BLaER1 treated with 17β-estradiol and CSF1 and Interleukin-3, amounts not matched to agents 10 nM and 100 nM (cell line): ENCODE results near the gene CLEC12A.
"Not testable (repeated sequence)": the region's sequence is repeated elsewhere in the genome, so short reads cannot be mapped to it uniquely, and the experiment has no call there.

ENCODE experiments used
- H3K27ac ChIP-seq, 11 experiments: shearing (Covaris generic); formaldehyde crosslinking; 2 replicates each; pipeline ENCODE4 v1.8.1; 2022
- H3K27me3 ChIP-seq, 11 experiments: shearing (Covaris generic); formaldehyde crosslinking; 2 replicates each; pipeline ENCODE4 v1.8.1; 2022
- H3K36me3 ChIP-seq, 11 experiments: shearing (Covaris generic); formaldehyde crosslinking; 2 replicates each; pipeline ENCODE4 v1.8.1; 2022
- H3K4me1 ChIP-seq, 10 experiments: shearing (Covaris generic); formaldehyde crosslinking; 2 replicates each; pipeline ENCODE4 v1.8.1; 2022
- H3K4me2 ChIP-seq, 11 experiments: shearing (Covaris generic); formaldehyde crosslinking; 2 replicates each; pipeline ENCODE4 v1.8.1; 2022
- H3K4me3 ChIP-seq, 10 experiments: shearing (Covaris generic); formaldehyde crosslinking; 2 replicates each; pipeline ENCODE4 v1.8.1; 2022
- H3K9ac ChIP-seq, 11 experiments: shearing (Covaris generic); formaldehyde crosslinking; 2 replicates each; pipeline ENCODE4 v1.8.1; 2022
- H3K9me3 ChIP-seq, 11 experiments: shearing (Covaris generic); formaldehyde crosslinking; replicated peaks in 1 of 11; 2 replicates each; pipeline ENCODE4 v1.8.1; 2022
- H4K20me1 ChIP-seq, 11 experiments: shearing (Covaris generic); formaldehyde crosslinking; 2 replicates each; pipeline ENCODE4 v1.8.1; 2022
- Cebpa-rat ChIP-seq, 11 experiments: shearing (Covaris generic); IDR thresholded peaks; 2 replicates each; pipeline ENCODE4 v1.8.1; 2022

Gene CLEC12A

GRCh38 chr12:9936591-9936990, 34.6 kb upstream of the CLEC12A start:
- H3K9ac ChIP-seq, result no peak overlapping the region
- H3K9me3 ChIP-seq, result peaks cover 0 to 3% (median 0%) of the 10 kb centered on the region in 11 experiments; a peak in 1 of 22 replicates
- H3K4me3 ChIP-seq, result no peak overlapping the region
- peaks cover 0 to 11% (median 0%) of the 10 kb centered on the region in 10 experiments; a peak in 5 of 20 replicates for H3K4me1 ChIP-seq
- 0 out of 22 replicates have a peak overlapping the region, but pooled peaks of 1 of the 11 experiments have one; percentile 7 for H3K4me2 ChIP-seq
- no peaks in the 10 kb centered on the region for H3K36me3 ChIP-seq
- H3K27ac ChIP-seq, result no peak overlapping the region
- no peaks in the 10 kb centered on the region for H3K27me3 ChIP-seq
- no peaks in the 10 kb centered on the region for H4K20me1 ChIP-seq
- no peak for TF ChIP-seq Cebpa-rat (IDR thresholded peaks at IDR 0.05)

DNA sequence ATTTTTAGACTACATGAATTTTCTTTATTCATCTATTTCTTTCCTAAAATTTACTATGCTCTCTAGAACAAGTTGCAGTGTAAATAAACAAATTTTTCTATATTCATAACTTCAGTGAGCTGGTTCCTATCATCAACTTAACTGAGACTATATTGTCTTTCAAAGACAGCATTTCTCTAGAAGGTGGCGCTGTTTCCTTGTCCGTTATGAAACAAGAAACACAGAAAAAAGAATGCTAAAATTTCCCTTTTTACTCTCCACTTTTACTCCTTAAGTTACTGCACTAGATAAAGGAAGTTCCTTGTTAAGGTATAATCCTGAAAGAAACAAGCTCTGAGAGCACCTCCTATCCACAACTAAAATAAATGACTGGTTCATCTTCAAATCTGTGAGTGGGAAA, 30.8 kb upstream of the CLEC12A start:
- no peak overlapping the region for H3K9ac ChIP-seq
- no peak for TF ChIP-seq Cebpa-rat (IDR thresholded peaks at IDR 0.05)
- H3K4me2 ChIP-seq, result peak overlapping the region in 1 of 11 experiments; percentile 19; a peak in 1 of 22 replicates
- H3K4me3 ChIP-seq, result no peak overlapping the region
- peaks cover 8 to 39% (median 20%) of the 10 kb centered on the region in 10 experiments for H3K4me1 ChIP-seq
- no peaks in the 10 kb centered on the region for H4K20me1 ChIP-seq
- peaks cover 0 to 3% (median 0%) of the 10 kb centered on the region in 11 experiments; a peak in 1 of 22 replicates for H3K9me3 ChIP-seq
- H3K36me3 ChIP-seq, result no peaks in the 10 kb centered on the region
- no peak overlapping the region for H3K27ac ChIP-seq
- peaks cover 3 to 16% (median 11%) of the 10 kb centered on the region in 11 experiments; a peak in 17 of 22 replicates for H3K27me3 ChIP-seq

- Histone ChIP-seq H3K36me3 (no peaks in the 10 kb centered on the region), H3K27ac (no peak overlapping the region), H3K27me3 (peaks cover 3 to 16% (median 11%) of the 10 kb centered on the region in 11 experiments; a peak in 17 of 22 replicates), H3K9ac (no peak overlapping the region), H4K20me1 (no peaks in the 10 kb centered on the region), H3K4me1 (peaks cover 8 to 46% (median 20%) of the 10 kb centered on the region in 10 experiments), H3K4me3 (no peak overlapping the region), H3K4me2 (0 out of 22 replicates have a peak overlapping the region, but pooled peaks of 1 of the 11 experiments have one; percentile 24), H3K9me3 (peaks cover 0 to 15% (median 0%) of the 10 kb centered on the region in 11 experiments; a peak in 2 of 22 replicates)
- no peak for TF ChIP-seq Cebpa-rat (IDR thresholded peaks at IDR 0.05)
These were observed 29.4 kb upstream of the CLEC12A start for GRCh38 chr12:9941838-9942237.

GRCh38 chr12:9943240-9943639, 28.0 kb upstream of the CLEC12A start:
- Histone ChIP-seq H4K20me1 (no peaks in the 10 kb centered on the region), H3K27me3 (peaks cover 3 to 16% (median 11%) of the 10 kb centered on the region in 11 experiments; a peak in 17 of 22 replicates), H3K27ac (no peak overlapping the region), H3K4me2 (peak overlapping the region; percentile 37 to 83 (median 63)), H3K36me3 (no peaks in the 10 kb centered on the region), H3K4me3 (peak overlapping the region in 4 of 10 experiments; percentile 16 to 44 (median 28); a peak in 4 of 20 replicates), H3K9me3 (peaks cover 0 to 15% (median 0%) of the 10 kb centered on the region in 11 experiments; a peak in 2 of 22 replicates), H3K9ac (no peak overlapping the region), H3K4me1 (peaks cover 8 to 58% (median 31%) of the 10 kb centered on the region in 10 experiments)
- no peak for TF ChIP-seq Cebpa-rat (IDR thresholded peaks at IDR 0.05)

DNA sequence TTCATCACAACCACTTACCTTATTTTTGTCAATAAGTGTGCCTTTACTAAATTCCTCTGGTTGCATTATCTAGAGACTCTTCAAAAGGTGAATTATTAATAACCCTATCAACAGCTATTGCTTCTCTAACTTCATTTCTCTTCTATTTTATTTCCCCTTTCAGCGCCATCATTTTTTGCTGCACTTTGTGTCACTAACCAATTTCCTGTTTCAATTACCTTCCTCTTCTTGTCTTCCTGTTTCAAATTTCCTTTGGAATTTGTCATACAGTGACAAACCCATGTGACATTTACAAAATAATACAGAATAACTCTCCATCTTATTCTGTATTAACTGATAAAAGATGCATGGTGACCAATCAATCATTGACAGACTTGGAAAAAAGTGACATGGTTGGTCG, 26.8 kb upstream of the CLEC12A start:
- H3K4me3 ChIP-seq, result no peak overlapping the region
- no peak overlapping the region for H3K9ac ChIP-seq
- H3K9me3 ChIP-seq, result peaks cover 0 to 15% (median 0%) of the 10 kb centered on the region in 11 experiments; a peak in 2 of 22 replicates
- peaks cover 3 to 16% (median 11%) of the 10 kb centered on the region in 11 experiments; a peak in 17 of 22 replicates for H3K27me3 ChIP-seq
- no peaks in the 10 kb centered on the region for H3K36me3 ChIP-seq
- H3K27ac ChIP-seq, result peak overlapping the region in 3 of 11 experiments; percentile 12 to 35 (median 19); a peak in 1 of 22 replicates
- peaks cover 8 to 69% (median 41%) of the 10 kb centered on the region in 10 experiments for H3K4me1 ChIP-seq
- TF ChIP-seq Cebpa-rat (IDR thresholded peaks at IDR 0.05), result no peak
- no peaks in the 10 kb centered on the region for H4K20me1 ChIP-seq
- peak overlapping the region in 10 of 11 experiments; percentile 3 to 73 (median 37); a peak in 13 of 22 replicates for H3K4me2 ChIP-seq

DNA sequence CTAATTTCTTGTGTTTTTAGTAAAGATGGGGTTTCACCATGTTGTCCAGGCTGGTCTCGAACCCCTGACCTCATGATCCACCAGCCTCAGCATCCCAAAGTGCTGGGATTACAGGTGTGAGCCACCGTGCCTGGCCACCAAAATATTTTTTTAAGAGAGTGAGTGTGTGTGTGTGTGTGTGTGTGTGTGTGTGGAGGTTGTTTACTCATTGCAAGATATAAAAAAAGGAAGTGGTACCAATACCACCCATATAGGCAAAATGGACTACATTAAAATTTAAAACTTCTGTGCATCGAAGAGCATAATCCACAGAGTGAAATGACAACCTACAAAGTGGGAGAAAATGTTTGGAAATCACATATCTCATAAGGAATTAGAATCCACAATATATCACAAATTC, 23.5 kb upstream of the CLEC12A start:
- no peak for TF ChIP-seq Cebpa-rat (IDR thresholded peaks at IDR 0.05)
- H3K27ac ChIP-seq, result peak overlapping the region in 5 of 11 experiments; percentile 50 to 85 (median 81); a peak in 11 of 22 replicates
- no peaks in the 10 kb centered on the region for H3K36me3 ChIP-seq
- no peak overlapping the region for H3K4me3 ChIP-seq
- no peaks in the 10 kb centered on the region for H4K20me1 ChIP-seq
- peak overlapping the region in 6 of 11 experiments; percentile 36 to 84 (median 80); a peak in 11 of 22 replicates for H3K4me2 ChIP-seq
- H3K4me1 ChIP-seq, result peaks cover 21 to 90% (median 66%) of the 10 kb centered on the region in 10 experiments
- H3K27me3 ChIP-seq, result peaks cover 3 to 13% (median 9%) of the 10 kb centered on the region in 11 experiments; a peak in 17 of 22 replicates
- no peak overlapping the region for H3K9ac ChIP-seq
- peaks cover 0 to 25% (median 0%) of the 10 kb centered on the region in 11 experiments; a peak in 3 of 22 replicates for H3K9me3 ChIP-seq

DNA sequence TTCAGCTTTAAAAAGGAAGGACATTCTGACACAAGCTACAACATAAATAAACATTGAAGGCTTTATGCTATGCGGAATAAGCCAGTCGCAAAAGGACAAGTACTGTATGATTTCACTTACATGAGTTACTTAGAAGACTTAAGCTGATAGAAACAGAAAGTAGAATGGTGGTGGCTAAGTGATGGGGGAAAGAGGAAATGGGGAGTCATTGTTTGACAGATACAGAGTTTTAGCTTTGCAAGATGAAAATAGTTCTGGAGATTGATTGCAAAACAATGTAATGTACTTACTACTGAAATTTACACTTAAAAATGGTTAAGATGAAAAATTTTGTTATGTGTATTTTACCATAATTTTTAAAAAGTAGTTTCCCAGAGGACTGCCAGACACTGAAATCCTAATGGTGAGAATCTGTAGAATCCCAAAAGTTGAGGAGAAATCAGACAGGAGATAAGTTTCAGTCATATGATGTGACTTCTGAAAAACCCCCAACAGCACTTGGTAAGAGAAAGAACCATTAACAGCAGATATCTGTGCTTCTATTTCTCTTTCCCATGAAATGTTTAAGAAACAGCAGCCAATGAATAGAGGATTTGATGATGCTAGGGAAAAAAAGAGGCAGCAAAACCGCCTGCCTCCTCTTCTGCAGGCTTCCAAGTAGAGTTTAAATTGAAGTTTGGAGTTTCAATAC, 22.5 kb upstream of the CLEC12A start:
- no peaks in the 10 kb centered on the region for H4K20me1 ChIP-seq
- H3K4me3 ChIP-seq, result 0 out of 20 replicates have a peak overlapping the region, but pooled peaks of 1 of the 10 experiments have one; percentile 12
- no peaks in the 10 kb centered on the region for H3K36me3 ChIP-seq
- H3K9ac ChIP-seq, result peak overlapping the region in 6 of 11 experiments; percentile 27 to 61 (median 52); a peak in 9 of 22 replicates
- TF ChIP-seq Cebpa-rat (IDR thresholded peaks at IDR 0.05), result no peak
- H3K4me2 ChIP-seq, result peak overlapping the region in 8 of 11 experiments; percentile 3 to 84 (median 74); a peak in 14 of 22 replicates
- peaks cover 0 to 25% (median 0%) of the 10 kb centered on the region in 11 experiments; a peak in 3 of 22 replicates for H3K9me3 ChIP-seq
- H3K27me3 ChIP-seq, result peaks cover 0 to 2% (median 0%) of the 10 kb centered on the region in 11 experiments; a peak in 2 of 22 replicates
- H3K27ac ChIP-seq, result peak overlapping the region in 9 of 11 experiments; percentile 24 to 85 (median 68); a peak in 16 of 22 replicates
- H3K4me1 ChIP-seq, result peaks cover 14 to 79% (median 58%) of the 10 kb centered on the region in 10 experiments

DNA sequence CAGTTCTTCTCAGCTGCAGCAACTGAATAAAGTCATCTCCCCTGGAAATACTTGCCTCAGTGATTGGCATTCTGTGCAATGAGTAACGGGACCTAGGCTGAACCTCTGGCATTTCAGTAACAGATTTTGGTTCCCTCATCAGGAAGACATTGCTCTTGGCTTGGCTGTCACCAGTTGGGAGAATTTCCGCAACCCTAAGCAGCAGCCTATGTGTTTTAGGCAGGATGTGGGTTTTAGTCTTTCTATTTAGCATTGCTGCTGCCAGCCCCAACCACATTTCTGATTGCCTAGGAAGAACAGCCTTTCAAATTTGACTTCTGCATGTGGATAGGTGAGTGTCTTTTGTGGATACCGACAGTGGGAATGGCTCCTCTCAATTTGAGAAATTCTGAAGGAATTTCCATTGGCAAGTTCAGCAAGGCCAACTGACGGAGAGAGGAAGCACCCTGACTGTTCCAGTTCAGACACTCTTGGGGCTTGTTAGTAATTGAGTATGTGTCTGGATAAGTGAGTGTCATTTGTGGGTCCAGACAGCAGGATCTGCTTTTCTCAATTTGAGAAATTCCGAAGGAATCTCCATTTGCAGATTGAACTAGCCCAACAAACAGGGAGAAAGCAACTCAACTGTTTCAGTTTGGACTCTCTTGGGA, 20.1 kb upstream of the CLEC12A start:
- Histone ChIP-seq H3K4me1 (peaks cover 13 to 78% (median 46%) of the 10 kb centered on the region in 10 experiments), H3K27me3 (no peaks in the 10 kb centered on the region), H3K27ac (peak overlapping the region in 8 of 11 experiments; percentile 44 to 85 (median 72); a peak in 15 of 22 replicates), H3K4me2 (peak overlapping the region; percentile 54 to 84 (median 73)), H3K36me3 (no peaks in the 10 kb centered on the region), H3K4me3 (peak overlapping the region in 5 of 10 experiments; percentile 10 to 54 (median 46); a peak in 10 of 20 replicates), H4K20me1 (no peaks in the 10 kb centered on the region), H3K9ac (peak overlapping the region in 5 of 11 experiments; percentile 28 to 71 (median 58); a peak in 9 of 22 replicates), H3K9me3 (peaks cover 0 to 16% (median 0%) of the 10 kb centered on the region in 11 experiments; a peak in 3 of 22 replicates)
- no peak for TF ChIP-seq Cebpa-rat (IDR thresholded peaks at IDR 0.05)

DNA sequence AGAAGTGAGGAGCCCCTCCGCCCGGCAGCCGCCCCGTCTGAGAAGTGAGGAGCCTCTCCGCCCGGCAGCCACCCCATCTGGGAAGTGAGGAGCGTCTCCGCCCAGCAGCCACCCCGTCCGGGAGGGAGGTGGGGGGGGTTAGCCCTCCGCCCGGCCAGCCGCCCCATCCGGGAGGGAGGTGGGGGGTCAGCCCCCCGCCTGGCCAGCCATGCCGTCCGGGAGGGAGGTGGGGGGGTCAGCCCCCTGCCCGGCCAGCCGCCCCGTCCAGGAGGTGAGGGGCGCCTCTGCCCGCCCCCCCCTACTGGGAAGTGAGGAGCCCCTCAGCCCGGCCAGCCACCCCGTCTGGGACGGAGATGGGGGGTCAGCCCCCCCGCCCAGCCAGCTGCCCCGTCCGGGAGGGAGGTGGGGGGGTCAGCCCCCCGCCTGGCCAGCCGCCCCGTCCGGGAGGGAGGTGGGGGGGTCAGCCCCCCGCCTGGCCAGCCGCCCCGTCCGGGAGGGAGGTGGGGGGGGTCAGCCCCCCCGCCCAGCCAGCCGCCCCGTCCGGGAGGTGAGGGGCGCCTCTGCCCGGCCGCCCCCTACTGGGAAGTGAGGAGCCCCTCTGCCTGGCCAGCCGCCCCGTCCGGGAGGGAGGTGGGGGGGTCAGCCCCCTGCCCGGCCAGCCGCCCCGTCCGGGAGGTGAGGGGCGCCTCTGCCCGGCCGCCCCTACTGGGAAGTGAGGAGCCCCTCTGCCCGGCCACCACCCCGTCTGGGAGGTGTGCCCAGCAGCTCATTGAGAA, 18.1 kb upstream of the CLEC12A start:
- not testable (repeated sequence) for H3K4me2 ChIP-seq, H3K36me3 ChIP-seq, H3K27me3 ChIP-seq, H3K9ac ChIP-seq, H4K20me1 ChIP-seq, H3K4me3 ChIP-seq, H3K27ac ChIP-seq
- Histone ChIP-seq H3K4me1 (peaks cover 22 to 77% (median 48%) of the 10 kb centered on the region in 10 experiments), H3K9me3 (peaks cover 0 to 11% (median 0%) of the 10 kb centered on the region in 11 experiments; a peak in 3 of 22 replicates)
